NCI-H774 (cell line): ENCODE data around the gene DNAI7.

Experiments used
- DNase-seq: peaks from one replicate; lab custom pipeline; 2025; lab: John Stamatoyannopoulos, UW

The DNAI7 gene

GRCh38 chr12:25100194-25101091 lies 94.5 kb downstream of the DNAI7 start:
- DNase-seq, result no peak

GRCh38 chr12:25099010-25099409 lies 96.0 kb downstream of the DNAI7 start:
- DNase-seq, result no peak

GRCh38 chr12:25089738-25090137 lies 105.2 kb downstream of the DNAI7 start:
- DNase-seq, result no peak

- DNase-seq, result no peak
Observed at GRCh38 chr12:25087596-25087995, 107.4 kb downstream of the DNAI7 start.

- no peak for DNase-seq
Observed at GRCh38 chr12:25084816-25085215, 110.1 kb downstream of the DNAI7 start.

GRCh38 chr12:25083211-25083610 lies 111.7 kb downstream of the DNAI7 start:
- no peak for DNase-seq

- DNase-seq, result no peak
Observed at GRCh38 chr12:25082628-25083027, 112.3 kb downstream of the DNAI7 start.

- DNase-seq, result no peak
Observed at GRCh38 chr12:25079393-25079792, 115.6 kb downstream of the DNAI7 start.

- no peak for DNase-seq
Observed at GRCh38 chr12:25074954-25075353, 120.0 kb downstream of the DNAI7 start.

GRCh38 chr12:25074113-25074512 lies 120.8 kb downstream of the DNAI7 start:
- DNase-seq, result no peak

GRCh38 chr12:25072906-25073650 lies 121.9 kb downstream of the DNAI7 start:
- DNase-seq, result no peak

- DNase-seq, result no peak
Observed at GRCh38 chr12:25071366-25071765, 123.6 kb downstream of the DNAI7 start.

- no peak for DNase-seq
Observed at GRCh38 chr12:25069224-25069623, 125.7 kb downstream of the DNAI7 start.

- no peak for DNase-seq
Observed at GRCh38 chr12:25065035-25065434, 129.9 kb downstream of the DNAI7 start.

- DNase-seq, result no peak
Observed at GRCh38 chr12:25063873-25064628, 130.9 kb downstream of the DNAI7 start.

- no peak for DNase-seq
Observed at GRCh38 chr12:25058658-25059058, 136.3 kb downstream of the DNAI7 start.
